HepG2 (cell line): ENCODE measurements around the gene NUP93. TPM values are rescaled to one million over a fixed set of nuclear protein-coding genes. Genes with fewer than 3 reads are reported as not detected.
A peak's percentile ranks its signal among the peaks of the same experiment; 100 is the strongest.

ENCODE experiments used
- BCL3 ChIP-seq: sonication (generic); formaldehyde crosslinking; IDR thresholded peaks from 2 replicates; pipeline ENCODE4 v1.5.1; 2020; ENCODE audit warnings: mild to moderate bottlenecking, missing genetic modification reagents, moderate library complexity
- BCL6 ChIP-seq: IDR thresholded peaks from 2 replicates; pipeline ENCODE4 v1.6.1; 2016; ENCODE audit warnings: missing genetic modification reagents, missing compliant biosample characterization
- CENPT ChIP-seq: sonication (generic); formaldehyde crosslinking; IDR thresholded peaks from 2 replicates; pipeline ENCODE4 v1.8.0; 2022; ENCODE audit warnings: low read depth, mild to moderate bottlenecking, moderate library complexity, missing genetic modification reagents
- ELF3 ChIP-seq: IDR thresholded peaks from 2 replicates; pipeline ENCODE4 v1.6.1; 2016; ENCODE audit warnings: missing genetic modification reagents, missing compliant biosample characterization
- HDAC6 ChIP-seq: fragments of 200-600 bp; sonication (generic); IDR thresholded peaks from 2 replicates; pipeline ENCODE4 v1.7.0; 2017; ENCODE audit warnings: mild to moderate bottlenecking, antibody characterized with exemption, low read length, low read depth
- MAFG ChIP-seq: sonication (generic); formaldehyde crosslinking; IDR thresholded peaks from 2 replicates; pipeline ENCODE4 v1.5.1; 2020; ENCODE audit warnings: mild to moderate bottlenecking, missing genetic modification reagents
- REST ChIP-seq, 2 experiments: IDR thresholded peaks; 2 replicates each; pipeline ENCODE4 v1.6.1; 2011 to 2012; ENCODE audit warnings: low read length in 2 of 2, borderline replicate concordance in 1 of 2, low read depth in 1 of 2, mild to moderate bottlenecking in 1 of 2, moderate library complexity in 1 of 2
- SETDB1 ChIP-seq: sonication (generic); formaldehyde crosslinking; IDR thresholded peaks from 2 replicates; pipeline ENCODE4 v1.5.1; 2020; ENCODE audit warnings: missing genetic modification reagents, mild to moderate bottlenecking, borderline replicate concordance
- TEAD3 ChIP-seq: optimal IDR thresholded peaks from 2 replicates; pipeline ENCODE3; 2016; ENCODE audit warnings: borderline replicate concordance
- ZNF281 ChIP-seq: sonication (generic); formaldehyde crosslinking; IDR thresholded peaks from 2 replicates; pipeline ENCODE4 v1.4.0; 2020; ENCODE audit warnings: missing genetic modification reagents, borderline replicate concordance
- ZNF296 ChIP-seq: sonication (generic); formaldehyde crosslinking; conservative IDR thresholded peaks from 2 replicates; pipeline ENCODE4 v1.5.0; 2020; ENCODE audit warnings: mild to moderate bottlenecking, missing genetic modification reagents
- ZNF441 ChIP-seq: sonication (generic); formaldehyde crosslinking; IDR thresholded peaks from 2 replicates; pipeline ENCODE4 v1.7.0; 2021; ENCODE audit warnings: missing genetic modification reagents, borderline replicate concordance
- ZNF512 ChIP-seq: sonication (generic); formaldehyde crosslinking; IDR thresholded peaks from 2 replicates; pipeline ENCODE4 v1.4.0; 2020; ENCODE audit warnings: mild to moderate bottlenecking, missing genetic modification reagents
- ZNF576 ChIP-seq: sonication (generic); formaldehyde crosslinking; IDR thresholded peaks from 2 replicates; pipeline ENCODE4 v1.4.0; 2020; ENCODE audit warnings: mild to moderate bottlenecking, missing genetic modification reagents
- ZNF616 ChIP-seq: sonication (generic); formaldehyde crosslinking; IDR thresholded peaks from 2 replicates; pipeline ENCODE4 v1.5.0; 2020; ENCODE audit warnings: low read depth, mild to moderate bottlenecking, missing genetic modification reagents
- ZNF878 ChIP-seq: sonication (generic); formaldehyde crosslinking; IDR thresholded peaks from 2 replicates; pipeline ENCODE4 v1.8.1; 2023; ENCODE audit warnings: mild to moderate bottlenecking, missing genetic modification reagents, moderate library complexity
- ZSCAN25 ChIP-seq: sonication (generic); formaldehyde crosslinking; IDR thresholded peaks from 2 replicates; pipeline ENCODE4 v1.8.0; 2022; ENCODE audit warnings: mild to moderate bottlenecking, missing genetic modification reagents
- polyA plus RNA-seq, 8 experiments: library from polyadenylated mRNA; depleted of rRNA in 3 of 8; stranded (reverse) in 7 of 8; unstranded in 1 of 8; fragments of >200 nt; fragmentation: Illumina TruSeq in 4 of 8; extraction: Trizol in 4 of 8; gene quantifications; 2 replicates each; pipeline versions ENCODE4 v1.2.1 to v1.2.3, GENCODE V29; 2011 to 2016; ENCODE audit warnings: low read depth in 4 of 8, missing spikeins in 1 of 8, mixed read lengths in 1 of 8; ENCODE audit not compliant: insufficient read depth in 1 of 8
- total RNA-seq, 5 experiments: library from RNA; depleted of rRNA; stranded (reverse); fragments of >200 nt; fragmentation: Illumina TruSeq; extraction: Trizol; gene quantifications; 2 replicates each; pipeline ENCODE4 v1.2.3, GENCODE V29; 2016; ENCODE audit warnings: low read depth in 1 of 5
- TF ChIP-seq, protein P1 (sequence below): sonication (generic); formaldehyde crosslinking; IDR thresholded peaks from 2 replicates; pipeline ENCODE4 v1.4.0; 2020; ENCODE audit warnings: missing genetic modification reagents, mild to moderate bottlenecking, borderline replicate concordance

NUP93 gene
- total and polyA plus RNA-seq, 2 of the 13 experiments (the other 11 are each of a cell fraction or from before 2014, with no cell fraction given): 58.5 to 140 TPM

GRCh38 chr16:56838622-56839337 is 108.9 kb downstream of the NUP93 start (continued):
- no peak for TF ChIP-seq ZNF512 (CRISPR knock-in tag)
- no peak for TF ChIP-seq MAFG
- TF ChIP-seq ZNF616: no peak
- TF ChIP-seq ELF3 (CRISPR knock-in tag): peak; percentile 66
- TF ChIP-seq, protein P1, sequence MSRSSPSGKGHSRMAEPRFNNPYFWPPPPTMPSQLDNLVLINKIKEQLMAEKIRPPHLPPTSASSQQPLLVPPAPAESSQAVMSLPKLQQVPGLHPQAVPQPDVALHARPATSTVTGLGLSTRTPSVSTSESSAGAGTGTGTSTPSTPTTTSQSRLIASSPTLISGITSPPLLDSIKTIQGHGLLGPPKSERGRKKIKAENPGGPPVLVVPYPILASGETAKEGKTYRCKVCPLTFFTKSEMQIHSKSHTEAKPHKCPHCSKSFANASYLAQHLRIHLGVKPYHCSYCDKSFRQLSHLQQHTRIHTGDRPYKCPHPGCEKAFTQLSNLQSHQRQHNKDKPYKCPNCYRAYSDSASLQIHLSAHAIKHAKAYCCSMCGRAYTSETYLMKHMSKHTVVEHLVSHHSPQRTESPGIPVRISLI (CRISPR knock-in tag): peak; percentile 85
- TF ChIP-seq ZNF441 (CRISPR knock-in tag): no peak; the same call in 1 of the 2 replicates
- no peak for TF ChIP-seq SETDB1
- no peak for TF ChIP-seq ZSCAN25 (CRISPR knock-in tag)
- no peak for TF ChIP-seq ZNF576 (CRISPR knock-in tag)
- peak; percentile 67 for TF ChIP-seq BCL6
- TF ChIP-seq TEAD3 (CRISPR knock-in tag): no peak
- TF ChIP-seq BCL3: no peak
- no peak for TF ChIP-seq ZNF281
- no peak for TF ChIP-seq CENPT
- no peak for TF ChIP-seq ZNF296
- no peak for TF ChIP-seq REST (IDR thresholded peaks at IDR 0.05; ENCODE audit: borderline replicate concordance in 1 of 2, low read depth in 1 of 2, low read length in 2 of 2)
- no peak for TF ChIP-seq ZNF878 (CRISPR knock-in tag)
- no peak for TF ChIP-seq HDAC6
